Upper lobe of right lung (tissue), 1 donor: ENCODE results near the gene FAM53B. TPM values are rescaled to one million over a fixed set of nuclear protein-coding genes. Genes with fewer than 3 reads are reported as not detected.
"Not testable (repeated sequence)": the region's sequence is repeated elsewhere in the genome, so short reads cannot be mapped to it uniquely, and the experiment has no call there.

Experiments used
- ATAC-seq: fragments of 200-7000 bp; cut with Tn5 transposase; one replicate; pipeline ENCODE4 v1.9.1; 2020; ENCODE audit warnings: mild to moderate bottlenecking, moderate library complexity
- DNase-seq: peaks from one replicate; pipeline ENCODE4 v3.0.0-alpha.2; 2020
- H3K27ac ChIP-seq: fragments of 200-600 bp; one replicate; pipeline ENCODE4 v1.8.0; 2022
- H3K27me3 ChIP-seq: fragments of 200-600 bp; one replicate; pipeline ENCODE4 v1.8.0; 2022; ENCODE audit warnings: mild to moderate bottlenecking
- H3K36me3 ChIP-seq: fragments of 200-600 bp; one replicate; pipeline ENCODE4 v1.8.0; 2022
- H3K4me1 ChIP-seq: fragments of 200-600 bp; one replicate; pipeline ENCODE4 v1.8.0; 2022
- H3K4me3 ChIP-seq: fragments of 200-600 bp; one replicate; pipeline ENCODE4 v1.8.0; 2022; ENCODE audit warnings: mild to moderate bottlenecking
- H3K9me3 ChIP-seq: fragments of 200-600 bp; one replicate; pipeline ENCODE4 v1.8.0; 2022
- CTCF ChIP-seq: fragments of 200-600 bp; IDR thresholded peaks from one replicate; pipeline ENCODE4 v1.8.0; 2022; ENCODE audit warnings: antibody characterized with exemption
- intact Hi-C: fragments of 100-400 bp; cut with DNase I; formaldehyde crosslinking; loops from one replicate; pipeline ENCODE4 v1.11.0; 2022
- total RNA-seq: library from RNA; stranded (reverse); fragmentation: NEBNext Ultra II Directional; extraction: Animal tissue kit (Norgen Biotek cat#: 25700); gene quantifications from one replicate; pipeline ENCODE4 v1.2.1, GENCODE V29; 2021
- donor health status: DM: no; HTN: yes; CAD: no; lungs with severe emphysema.

Gene FAM53B
- total RNA-seq, 1 donor from 2014 or later: 31.4 TPM

GRCh38 chr10:124589491-124590041, 154.6 kb downstream of the FAM53B start:
- DNase-seq: no peak
- Histone ChIP-seq H3K36me3 (no peaks in the 10 kb centered on the region), H3K27me3 (no peaks in the 10 kb centered on the region), H3K4me1 (peaks cover 7% of the 10 kb centered on the region), H3K27ac (no peak overlapping the region), H3K9me3 (no peaks in the 10 kb centered on the region), H3K4me3 (no peak overlapping the region)
- intact Hi-C loops: no loop called here
- TF ChIP-seq CTCF: no peak
- ATAC-seq: peak; percentile 4

GRCh38 chr10:124588736-124589490, 155.3 kb downstream of the FAM53B start:
- no peak for DNase-seq
- Histone ChIP-seq H3K4me1 (peaks cover 7% of the 10 kb centered on the region), H3K4me3 (no peak overlapping the region), H3K9me3 (no peaks in the 10 kb centered on the region), H3K27ac (no peak overlapping the region), H3K27me3 (no peaks in the 10 kb centered on the region), H3K36me3 (no peaks in the 10 kb centered on the region)
- peak; percentile 56 for ATAC-seq
- TF ChIP-seq CTCF: no peak
- intact Hi-C loops: no loop called here

GRCh38 chr10:124588341-124588735, 155.8 kb downstream of the FAM53B start:
- H3K27ac ChIP-seq, ATAC-seq, H3K9me3 ChIP-seq, H3K4me1 ChIP-seq, DNase-seq, H3K36me3 ChIP-seq, intact Hi-C loops, H3K27me3 ChIP-seq, H3K4me3 ChIP-seq: not testable (repeated sequence)

- H3K4me1 ChIP-seq: peaks cover 7% of the 10 kb centered on the region
- H3K4me3 ChIP-seq: no peak overlapping the region
- intact Hi-C loops: no loop called here
- ATAC-seq (no peak), DNase-seq (no peak)
- no peaks in the 10 kb centered on the region for H3K27me3 ChIP-seq
- no peaks in the 10 kb centered on the region for H3K9me3 ChIP-seq
- H3K36me3 ChIP-seq: no peaks in the 10 kb centered on the region
- no peak for TF ChIP-seq CTCF
- H3K27ac ChIP-seq: no peak overlapping the region
These were observed 156.4 kb downstream of the FAM53B start for GRCh38 chr10:124587811-124588211.

- no peak for DNase-seq
- H3K36me3 ChIP-seq: no peaks in the 10 kb centered on the region
- H3K27ac ChIP-seq: no peak overlapping the region
- no peaks in the 10 kb centered on the region for H3K27me3 ChIP-seq
- no peaks in the 10 kb centered on the region for H3K9me3 ChIP-seq
- ATAC-seq: no peak
- H3K4me3 ChIP-seq: no peak overlapping the region
- no peak for TF ChIP-seq CTCF
- peaks cover 7% of the 10 kb centered on the region for H3K4me1 ChIP-seq
- intact Hi-C loops: no loop called here
These were observed 158.0 kb downstream of the FAM53B start for GRCh38 chr10:124586142-124586541.

GRCh38 chr10:124579011-124579399, 165.2 kb downstream of the FAM53B start:
- no peak for DNase-seq
- intact Hi-C loops: no loop called here
- peak; percentile 5 for ATAC-seq
- no peaks in the 10 kb centered on the region for H3K36me3 ChIP-seq
- no peak overlapping the region for H3K4me3 ChIP-seq
- TF ChIP-seq CTCF: no peak
- H3K27me3 ChIP-seq: no peaks in the 10 kb centered on the region
- no peak overlapping the region for H3K27ac ChIP-seq
- H3K4me1 ChIP-seq: no peaks in the 10 kb centered on the region
- no peaks in the 10 kb centered on the region for H3K9me3 ChIP-seq
